K562 (cell line): Measurements from ENCODE around the gene CPNE6. TPM values are rescaled to one million over a fixed set of nuclear protein-coding genes. Genes with fewer than 3 reads are reported as not detected.
A peak's percentile ranks its signal among the peaks of the same experiment; 100 is the strongest.

Experiments used
- CBFA2T3 ChIP-seq: fragments of 450-650 bp; IDR thresholded peaks from 2 replicates; pipeline ENCODE4 v1.6.1; 2017
- FOXK2 ChIP-seq, 2 experiments: fragments of 450-650 bp; IDR thresholded peaks in 1 of 2; conservative IDR thresholded peaks in 1 of 2; 2 replicates each; pipeline ENCODE4 v1.6.1; 2016; ENCODE audit warnings: low read depth in 2 of 2, mild to moderate bottlenecking in 1 of 2
- L3MBTL2 ChIP-seq: fragments of 450-650 bp; IDR thresholded peaks from 2 replicates; pipeline ENCODE4 v1.6.1; 2016; ENCODE audit warnings: mild to moderate bottlenecking, moderate library complexity
- NBN ChIP-seq: fragments of 450-650 bp; IDR thresholded peaks from 2 replicates; pipeline ENCODE4 v1.6.1; 2016; ENCODE audit warnings: low read depth, mild to moderate bottlenecking
- NFRKB ChIP-seq: fragments of 450-650 bp; IDR thresholded peaks from 2 replicates; pipeline ENCODE4 v1.6.1; 2016; ENCODE audit warnings: low read depth
- NR2C1 ChIP-seq, 2 experiments: fragments of 450-650 bp; IDR thresholded peaks; 2 replicates each; pipeline ENCODE4 v1.6.1; 2017; ENCODE audit warnings: mild to moderate bottlenecking in 2 of 2, antibody characterized with exemption in 1 of 2, inconsistent platforms in 1 of 2, missing compliant biosample characterization in 1 of 2, missing genetic modification characterization in 1 of 2
- PATZ1 ChIP-seq: fragments of 250-450 bp; sonication (Bioruptor Pico); IDR thresholded peaks from 2 replicates; pipeline ENCODE4 v1.5.0; 2020; ENCODE audit warnings: mild to moderate bottlenecking, borderline replicate concordance
- POLR2A ChIP-seq: fragments of 450-650 bp; conservative IDR thresholded peaks from 2 replicates; pipeline ENCODE4 v1.6.1; 2016
- RBFOX2 ChIP-seq: fragments of 200-400 bp; formaldehyde crosslinking; IDR thresholded peaks from 2 replicates; pipeline ENCODE4 v1.6.1; 2017; ENCODE audit warnings: low read depth, mild to moderate bottlenecking, low read length, moderate library complexity
- SMAD1 ChIP-seq: fragments of 150-350 bp; IDR thresholded peaks from 2 replicates; pipeline ENCODE4 v1.6.1; 2014; ENCODE audit warnings: low read length, low read depth; ENCODE audit not compliant: partially characterized antibody
- ZBTB17 ChIP-seq: fragments of 450-650 bp; formaldehyde crosslinking; IDR thresholded peaks from 2 replicates; pipeline ENCODE4 v1.4.0; 2020; ENCODE audit warnings: mild to moderate bottlenecking
- ZBTB43 ChIP-seq: sonication (generic); formaldehyde crosslinking; IDR thresholded peaks from 2 replicates; pipeline ENCODE4 v1.8.0; 2023; ENCODE audit warnings: mild to moderate bottlenecking, missing genetic modification reagents
- ZFP91 ChIP-seq: sonication (generic); formaldehyde crosslinking; IDR thresholded peaks from 2 replicates; pipeline ENCODE4 v1.8.0; 2022; ENCODE audit warnings: mild to moderate bottlenecking, missing genetic modification reagents
- ZNF592 ChIP-seq: fragments of 450-650 bp; IDR thresholded peaks from 2 replicates; pipeline ENCODE4 v1.6.1; 2017; ENCODE audit warnings: antibody characterized with exemption, mild to moderate bottlenecking
- polyA plus RNA-seq, 8 experiments: library from polyadenylated mRNA; depleted of rRNA in 4 of 8; stranded (reverse) in 5 of 8; unstranded in 3 of 8; fragments of >200 nt; fragmentation: Nextera tagmentation in 2 of 8; fragmentation: Illumina TruSeq in 1 of 8; extraction: Ambion mirVana in 2 of 8; extraction: Trizol in 1 of 8; gene quantifications; 2 replicates each; pipeline versions ENCODE4 v1.2.1 to v1.2.3, GENCODE V29; 2011 to 2014; ENCODE audit warnings: inconsistent platforms in 1 of 8, missing spikeins in 1 of 8
- total RNA-seq, 7 experiments: library from RNA; depleted of rRNA in 6 of 7; stranded (reverse); fragments of >200 nt in 6 of 7; fragmentation: Illumina TruSeq in 2 of 7; extraction: Trizol in 2 of 7; gene quantifications; 2 replicates each; pipeline versions ENCODE4 v1.2.1 to v1.2.3, GENCODE V29; 2011 to 2021; ENCODE audit warnings: low replicate concordance in 1 of 7

CPNE6 gene
- total and polyA plus RNA-seq, 9 of the 15 experiments (the other 6 are each of a cell fraction or from before 2014, with no cell fraction given) = not detected

- TF ChIP-seq NBN (0 out of 2 replicates have a peak, but pooled peaks have one; percentile 42), NR2C1 (IDR thresholded peaks at IDR 0.05) (peak; percentile 37; the same call in 1 of the 2 replicates), NR2C1 (tag; IDR thresholded peaks at IDR 0.05) (0 out of 2 replicates have a peak, but pooled peaks have one; percentile 31), PATZ1 (CRISPR knock-in tag) (no peak), RBFOX2 (peak; percentile 5), SMAD1 (peak; percentile 64), L3MBTL2 (peak; percentile 87), ZBTB17 (peak; percentile 41; the same call in 1 of the 2 replicates), ZFP91 (no peak), POLR2A (peak; percentile 93), ZNF592 (peak; percentile 83; the same call in 1 of the 2 replicates), FOXK2 (conservative IDR thresholded peaks at IDR 0.05 in 1 of 2, IDR thresholded peaks at IDR 0.05 in 1 of 2; ENCODE audit: low read depth in 2 of 2) (peak; percentile 26 to 50; a peak in 1 of 4 replicates), NFRKB (peak; percentile 28; the same call in 1 of the 2 replicates), ZBTB43 (CRISPR knock-in tag) (no peak), CBFA2T3 (no peak)
Observed at GRCh38 chr14:24095271-24096068, 24.1 kb downstream of the CPNE6 start (continued).
